Cardiac fibroblast (primary cell): Measurements from ENCODE around the gene TCFL5.

Experiments used
- DNase-seq, 2 donors: peaks; one replicate each; pipeline versions ENCODE4 v3.0.0 to v3.0.0-alpha.2; 2010; ENCODE audit warnings: low read depth in 2 of 2
- H3K4me3 ChIP-seq, 2 donors: replicated peaks in 1 of 2; 1 replicate in 1 of 2; 2 replicates in 1 of 2; pipeline ENCODE4 v1.5.1; 2011; ENCODE audit warnings: low read depth in 2 of 2, low read length in 2 of 2, mild to moderate bottlenecking in 2 of 2, moderate library complexity in 1 of 2
- CTCF ChIP-seq: IDR thresholded peaks from one replicate; pipeline ENCODE4 v1.5.1; 2011; ENCODE audit warnings: low read depth, mild to moderate bottlenecking, low read length, inconsistent platforms

The TCFL5 gene

DNA sequence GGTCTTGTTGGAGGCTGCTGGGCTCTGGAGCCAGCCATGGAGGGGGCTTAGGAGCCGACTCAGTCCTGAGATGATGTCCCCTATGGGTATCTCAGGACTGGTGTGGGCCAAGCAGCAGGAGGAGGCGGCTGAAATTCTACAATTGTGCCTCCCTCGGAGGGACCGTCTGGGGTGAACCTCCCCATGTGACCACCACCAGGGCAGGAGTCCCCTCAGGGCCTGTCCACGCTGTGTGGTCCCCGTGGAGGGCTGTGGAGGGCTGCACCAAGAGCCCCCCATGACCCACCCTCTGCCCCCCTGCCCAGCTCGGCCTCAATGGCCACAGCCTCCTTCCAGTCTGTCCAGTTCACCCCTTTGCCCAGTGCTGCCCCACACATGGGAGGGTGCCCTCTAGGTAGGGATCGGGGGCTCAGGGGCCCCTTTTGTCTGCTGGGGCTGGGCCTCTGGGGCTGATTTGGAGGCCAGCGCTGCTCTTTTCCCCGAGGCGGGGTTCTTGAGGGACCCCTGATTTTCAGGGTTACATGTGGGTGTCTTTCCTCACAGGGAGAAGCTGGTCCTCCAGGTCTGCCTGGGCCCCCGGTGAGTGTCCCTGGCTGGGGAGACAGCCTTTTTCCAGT, 43.5 kb downstream of the TCFL5 start:
- no peak overlapping the region for H3K4me3 ChIP-seq
- no peak for TF ChIP-seq CTCF
- no peak for DNase-seq

GRCh38 chr20:62816884-62817873, 44.4 kb downstream of the TCFL5 start, which contains the start of gene COL9A3:
COL9A3 (plus strand) TSS chr20:62817050; CDS start chr20:62817065, 15 bp downstream.
- no peak within 1 kb of the TSS for H3K4me3 ChIP-seq
- no peak for TF ChIP-seq CTCF

DNA sequence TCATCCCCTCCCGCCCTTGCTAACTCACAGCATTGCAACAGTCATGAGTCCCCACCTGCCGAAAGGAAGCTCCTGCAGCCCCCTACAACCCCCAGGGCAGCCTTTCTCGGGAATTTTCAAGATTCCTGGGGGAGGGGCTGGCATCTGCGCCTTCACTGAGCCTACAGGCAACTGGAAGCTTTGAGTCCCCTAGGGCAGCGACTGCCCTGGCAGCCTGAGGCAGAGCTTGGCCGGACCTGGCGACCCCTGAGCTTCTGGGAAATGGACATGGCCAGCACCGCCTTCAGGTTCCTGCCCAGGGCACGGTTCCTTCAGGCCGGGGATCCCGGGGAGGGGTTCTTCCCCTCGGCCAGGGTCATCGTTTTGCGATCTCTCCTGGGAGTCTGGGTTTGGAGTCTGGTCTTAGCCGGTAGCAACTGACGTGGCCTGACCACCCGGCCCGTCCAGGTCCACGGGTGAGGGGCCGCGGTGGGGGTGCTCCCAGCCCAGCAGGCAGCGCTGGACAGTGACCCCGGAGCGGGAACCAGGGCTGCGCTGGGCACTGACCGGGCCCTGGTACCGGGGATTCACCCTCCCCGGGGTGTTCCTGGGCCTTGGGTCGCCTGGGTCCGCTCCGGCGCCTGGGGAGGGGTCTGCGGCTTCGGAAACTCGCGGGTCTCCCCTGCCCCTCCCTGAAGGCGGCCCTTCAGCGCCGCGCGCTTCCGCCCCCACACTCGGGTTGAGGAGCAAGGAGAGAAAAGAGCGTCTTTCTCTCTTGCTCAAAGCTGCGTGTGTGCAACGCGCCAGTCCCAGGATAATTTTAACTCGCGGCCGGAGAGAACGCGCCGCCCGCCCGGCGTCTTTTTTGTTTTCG, 45.4 kb downstream of the TCFL5 start:
- no peak for TF ChIP-seq CTCF
- no peak overlapping the region for H3K4me3 ChIP-seq
- DNase-seq, result no peak

More at GRCh38 chr20:62816884-62817873, 44.4 kb downstream of the TCFL5 start, which contains the start of gene COL9A3:
- DNase-seq, result no peak

- no peak overlapping the region for H3K4me3 ChIP-seq
- peak; percentile 32 to 67 for DNase-seq
- no peak for TF ChIP-seq CTCF
Measured at GRCh38 chr20:62815066-62815991, 46.3 kb downstream of the TCFL5 start.

DNA sequence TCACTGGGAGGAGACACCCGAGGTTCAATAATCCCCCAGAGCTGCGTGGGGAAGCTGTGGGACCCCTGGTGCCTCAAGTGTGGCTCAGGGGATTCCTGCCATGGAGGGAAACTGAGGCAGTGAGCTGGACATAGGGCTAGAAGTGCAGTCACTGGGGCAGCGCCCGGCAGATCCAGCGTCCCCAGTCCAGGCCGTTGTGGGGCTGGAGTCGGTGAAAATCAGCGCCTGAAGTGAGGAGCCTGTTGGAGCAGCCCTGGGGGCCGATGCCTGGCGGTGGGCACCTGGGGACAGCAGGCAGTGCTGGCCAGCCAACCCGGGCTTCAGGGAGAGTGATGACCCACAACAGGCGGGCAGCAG, 46.9 kb downstream of the TCFL5 start:
- TF ChIP-seq CTCF, result no peak
- no peak overlapping the region for H3K4me3 ChIP-seq
- DNase-seq, result no peak
